Measurements from ENCODE around the gene VASN.

VASN gene

DNA sequence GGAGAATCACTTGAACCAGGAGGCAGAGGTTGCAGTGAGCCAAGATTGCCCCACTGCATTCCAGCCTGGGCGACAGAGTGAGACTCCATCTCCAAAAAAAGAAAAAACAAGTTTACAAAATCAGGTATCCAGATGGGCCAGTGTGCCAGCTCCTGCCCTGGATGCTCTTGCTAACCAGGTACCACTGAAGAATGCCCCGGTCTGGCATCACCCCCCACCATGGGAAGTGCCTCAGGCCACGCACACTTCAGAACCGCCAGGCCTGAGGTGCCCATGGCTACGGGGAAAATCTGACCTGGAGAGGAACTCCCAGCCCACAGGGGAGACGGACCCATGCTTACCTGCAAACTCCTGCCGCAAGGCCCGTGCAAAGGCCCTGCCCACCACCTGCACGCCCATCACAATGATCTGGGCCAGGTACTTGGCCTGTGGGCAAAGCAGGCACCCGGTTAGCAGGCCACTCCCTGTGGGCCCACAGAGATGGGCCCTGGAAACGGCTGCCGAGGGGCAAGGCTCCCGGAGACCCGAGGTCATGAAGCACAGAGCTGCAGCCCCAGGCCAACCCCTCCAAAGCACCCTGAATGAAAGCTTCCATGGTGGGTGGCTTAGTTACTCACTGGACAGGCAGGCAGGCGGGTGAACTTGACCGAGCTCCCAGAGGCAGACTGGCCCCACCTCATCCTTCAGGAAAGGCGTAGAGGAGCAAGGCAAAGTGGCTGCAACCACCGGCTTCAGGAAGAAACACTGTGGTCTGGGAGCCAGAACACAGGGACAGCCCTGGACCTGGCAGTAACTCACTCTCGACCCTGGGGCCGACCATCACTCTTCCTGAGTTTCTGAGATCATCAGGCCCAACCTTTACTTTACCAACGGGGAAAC is 28.5 kb upstream of the VASN start:
- TF ChIP-seq TAF1 (IDR thresholded peaks at IDR 0.05; ENCODE audit: borderline replicate concordance, insufficient read depth, low read length), result no peak
- TF ChIP-seq SIN3A (IDR thresholded peaks at IDR 0.05; ENCODE audit: borderline replicate concordance, insufficient read depth, low read length), result no peak
- TF ChIP-seq FOXP2 (optimal IDR thresholded peaks at IDR 0.05; ENCODE audit: borderline replicate concordance, extremely low read depth, extremely low read length, insufficient read depth), result no peak
- TF ChIP-seq POLR2AphosphoS5 (IDR thresholded peaks at IDR 0.05; ENCODE audit: low read depth, low read length), result no peak
- TF ChIP-seq, protein P1, sequence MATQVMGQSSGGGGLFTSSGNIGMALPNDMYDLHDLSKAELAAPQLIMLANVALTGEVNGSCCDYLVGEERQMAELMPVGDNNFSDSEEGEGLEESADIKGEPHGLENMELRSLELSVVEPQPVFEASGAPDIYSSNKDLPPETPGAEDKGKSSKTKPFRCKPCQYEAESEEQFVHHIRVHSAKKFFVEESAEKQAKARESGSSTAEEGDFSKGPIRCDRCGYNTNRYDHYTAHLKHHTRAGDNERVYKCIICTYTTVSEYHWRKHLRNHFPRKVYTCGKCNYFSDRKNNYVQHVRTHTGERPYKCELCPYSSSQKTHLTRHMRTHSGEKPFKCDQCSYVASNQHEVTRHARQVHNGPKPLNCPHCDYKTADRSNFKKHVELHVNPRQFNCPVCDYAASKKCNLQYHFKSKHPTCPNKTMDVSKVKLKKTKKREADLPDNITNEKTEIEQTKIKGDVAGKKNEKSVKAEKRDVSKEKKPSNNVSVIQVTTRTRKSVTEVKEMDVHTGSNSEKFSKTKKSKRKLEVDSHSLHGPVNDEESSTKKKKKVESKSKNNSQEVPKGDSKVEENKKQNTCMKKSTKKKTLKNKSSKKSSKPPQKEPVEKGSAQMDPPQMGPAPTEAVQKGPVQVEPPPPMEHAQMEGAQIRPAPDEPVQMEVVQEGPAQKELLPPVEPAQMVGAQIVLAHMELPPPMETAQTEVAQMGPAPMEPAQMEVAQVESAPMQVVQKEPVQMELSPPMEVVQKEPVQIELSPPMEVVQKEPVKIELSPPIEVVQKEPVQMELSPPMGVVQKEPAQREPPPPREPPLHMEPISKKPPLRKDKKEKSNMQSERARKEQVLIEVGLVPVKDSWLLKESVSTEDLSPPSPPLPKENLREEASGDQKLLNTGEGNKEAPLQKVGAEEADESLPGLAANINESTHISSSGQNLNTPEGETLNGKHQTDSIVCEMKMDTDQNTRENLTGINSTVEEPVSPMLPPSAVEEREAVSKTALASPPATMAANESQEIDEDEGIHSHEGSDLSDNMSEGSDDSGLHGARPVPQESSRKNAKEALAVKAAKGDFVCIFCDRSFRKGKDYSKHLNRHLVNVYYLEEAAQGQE (IDR thresholded peaks at IDR 0.05; ENCODE audit: insufficient read depth in 1 of 2, low read depth in 2 of 2, low read length in 2 of 2), result no peak

- TF ChIP-seq SIN3A (IDR thresholded peaks at IDR 0.05; ENCODE audit: borderline replicate concordance, insufficient read depth, low read length), result no peak
- TF ChIP-seq, protein P1 (IDR thresholded peaks at IDR 0.05; ENCODE audit: insufficient read depth in 1 of 2, low read depth in 2 of 2, low read length in 2 of 2), result no peak
- TF ChIP-seq POLR2AphosphoS5 (IDR thresholded peaks at IDR 0.05; ENCODE audit: low read depth, low read length), result no peak
- TF ChIP-seq FOXP2 (optimal IDR thresholded peaks at IDR 0.05; ENCODE audit: borderline replicate concordance, extremely low read depth, extremely low read length, insufficient read depth), result no peak
- no peak for TF ChIP-seq TAF1 (IDR thresholded peaks at IDR 0.05; ENCODE audit: borderline replicate concordance, insufficient read depth, low read length)
Observed at GRCh38 chr16:4344983-4345835, 26.4 kb upstream of the VASN start.

- TF ChIP-seq SIN3A (IDR thresholded peaks at IDR 0.05; ENCODE audit: borderline replicate concordance, insufficient read depth, low read length), result no peak
- no peak; the same call in 1 of the 2 replicates for TF ChIP-seq POLR2AphosphoS5 (IDR thresholded peaks at IDR 0.05; ENCODE audit: low read depth, low read length)
- TF ChIP-seq, protein P1 (IDR thresholded peaks at IDR 0.05; ENCODE audit: insufficient read depth in 1 of 2, low read depth in 2 of 2, low read length in 2 of 2), result no peak
- no peak for TF ChIP-seq FOXP2 (optimal IDR thresholded peaks at IDR 0.05; ENCODE audit: borderline replicate concordance, extremely low read depth, extremely low read length, insufficient read depth)
- TF ChIP-seq TAF1 (IDR thresholded peaks at IDR 0.05; ENCODE audit: borderline replicate concordance, insufficient read depth, low read length), result no peak
Observed at GRCh38 chr16:4345836-4346781, 25.5 kb upstream of the VASN start.

DNA sequence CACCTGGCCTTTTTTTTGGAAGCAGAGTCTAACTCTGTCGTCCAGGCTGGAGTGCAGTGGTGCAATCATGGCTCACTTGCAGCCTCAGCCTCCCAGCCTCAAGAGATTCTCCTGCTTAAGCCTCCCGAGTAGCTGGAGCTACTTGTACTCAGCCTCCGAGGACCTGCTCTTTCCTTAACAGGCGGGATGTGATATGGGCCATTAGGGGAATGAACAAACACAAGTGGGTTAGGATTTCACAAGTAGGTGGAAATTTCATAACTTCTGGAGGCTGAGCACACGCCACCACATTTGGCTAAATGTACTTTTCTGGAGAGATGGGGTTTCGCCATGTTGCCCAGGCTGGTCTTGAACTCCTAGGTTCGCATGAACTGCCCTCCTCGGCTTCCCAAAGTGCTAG is 24.6 kb upstream of the VASN start:
- TF ChIP-seq FOXP2 (optimal IDR thresholded peaks at IDR 0.05; ENCODE audit: borderline replicate concordance, extremely low read depth, extremely low read length, insufficient read depth) (no peak), POLR2AphosphoS5 (IDR thresholded peaks at IDR 0.05; ENCODE audit: low read depth, low read length) (no peak), SIN3A (IDR thresholded peaks at IDR 0.05; ENCODE audit: borderline replicate concordance, insufficient read depth, low read length) (no peak), TAF1 (IDR thresholded peaks at IDR 0.05; ENCODE audit: borderline replicate concordance, insufficient read depth, low read length) (no peak)
- TF ChIP-seq, protein P1 (IDR thresholded peaks at IDR 0.05; ENCODE audit: insufficient read depth in 1 of 2, low read depth in 2 of 2, low read length in 2 of 2), result no peak

All from PFSK-1 (cell line).